SK-N-SH (cell line): Measurements from ENCODE around the gene MACROD1. TPM values are rescaled to one million over a fixed set of nuclear protein-coding genes. Genes with fewer than 3 reads are reported as not detected.
A peak's percentile ranks its signal among the peaks of the same experiment; 100 is the strongest.

ENCODE experiments used
- CTCF ChIA-PET: fragments of 300-600, 350-600 bp; formaldehyde crosslinking; extraction: SDS; loops from one replicate; lab custom pipeline; 2021; lab: Yijun Ruan, JAX
- POLR2A ChIA-PET: fragments of 350-600 bp; sonication (Branson Sonifier 250); formaldehyde crosslinking; extraction: SDS; loops from one replicate; lab custom pipeline; 2020; ENCODE audit warnings: antibody characterized with exemption, inconsistent platforms; lab: Yijun Ruan, JAX
- DNase-seq: peaks from one replicate; pipeline ENCODE4 v3.0.0; 2012
- H2AFZ ChIP-seq: fragments of 200-600 bp; sonication (generic); 2 replicates; pipeline ENCODE4 v1.8.1; 2016; ENCODE audit warnings: antibody characterized with exemption, mild to moderate bottlenecking, low read depth
- H3F3A ChIP-seq: fragments of 200-600 bp; sonication (generic); replicated peaks from 2 replicates; pipeline ENCODE3; 2016; ENCODE audit warnings: antibody characterized with exemption, mild to moderate bottlenecking; ENCODE audit not compliant: insufficient read depth
- H3K27ac ChIP-seq, 2 experiments: fragments of 200-500 bp in 1 of 2; fragments of 200-600 bp in 1 of 2; sonication (Bioruptor generic) in 1 of 2; sonication (generic), shearing (Covaris generic) in 1 of 2; 2 replicates each; pipeline versions ENCODE4 v1.5.1 to v1.6.1; 2014 to 2016; ENCODE audit warnings: low read depth in 2 of 2, inconsistent platforms in 1 of 2, low read length in 1 of 2, mild to moderate bottlenecking in 1 of 2, mixed read lengths in 1 of 2
- H3K27me3 ChIP-seq: fragments of 200-600 bp; sonication (generic), shearing (Covaris generic); 2 replicates; pipeline ENCODE4 v1.6.1; 2016; ENCODE audit warnings: mixed run types; ENCODE audit not compliant: insufficient read depth
- H3K36me3 ChIP-seq, 2 experiments: fragments of 200-500 bp in 1 of 2; fragments of 200-600 bp in 1 of 2; sonication (Bioruptor generic) in 1 of 2; sonication (generic) in 1 of 2; replicated peaks in 1 of 2; 2 replicates each; pipeline versions ENCODE3 to v1.5.1; 2014 to 2016; ENCODE audit warnings: low read length in 1 of 2, mild to moderate bottlenecking in 1 of 2; ENCODE audit not compliant: insufficient read depth in 2 of 2, control insufficient read depth in 1 of 2
- H3K4me1 ChIP-seq, 2 experiments: fragments of 200-500 bp in 1 of 2; fragments of 200-600 bp in 1 of 2; sonication (Bioruptor generic) in 1 of 2; sonication (generic), shearing (Covaris generic) in 1 of 2; 2 replicates each; pipeline versions ENCODE4 v1.5.1 to v1.6.1; 2014 to 2016; ENCODE audit warnings: low read depth in 1 of 2, low read length in 1 of 2, mixed run types in 1 of 2; ENCODE audit not compliant: insufficient read depth in 2 of 2, control insufficient read depth in 1 of 2
- H3K4me2 ChIP-seq: fragments of 200-600 bp; sonication (generic), shearing (Covaris generic); 2 replicates; pipeline ENCODE4 v1.6.1; 2017; ENCODE audit warnings: mixed run types
- H3K4me3 ChIP-seq, 2 experiments: fragments of 200-500 bp in 1 of 2; fragments of 200-600 bp in 1 of 2; sonication (Bioruptor generic) in 1 of 2; sonication (generic), shearing (Covaris generic) in 1 of 2; 2 replicates each; pipeline versions ENCODE4 v1.5.1 to v1.8.1; 2014 to 2016; ENCODE audit warnings: low read depth in 2 of 2, inconsistent platforms in 1 of 2, low read length in 1 of 2, mild to moderate bottlenecking in 1 of 2, mixed read lengths in 1 of 2, moderate library complexity in 1 of 2
- H3K79me2 ChIP-seq: fragments of 200-600 bp; sonication (generic); 2 replicates; pipeline ENCODE4 v1.8.1; 2017; ENCODE audit warnings: mild to moderate bottlenecking; ENCODE audit not compliant: insufficient read depth
- H3K9ac ChIP-seq: fragments of 200-600 bp; sonication (generic); 2 replicates; pipeline ENCODE4 v1.6.1; 2017; ENCODE audit warnings: mixed run types
- H3K9me2 ChIP-seq: fragments of 200-600 bp; sonication (generic); 2 replicates; pipeline ENCODE4 v1.6.1; 2017; ENCODE audit warnings: mixed run types
- H3K9me3 ChIP-seq: fragments of 200-600 bp; sonication (generic); 2 replicates; pipeline ENCODE4 v1.6.1; 2017; ENCODE audit warnings: mixed run types, mild to moderate bottlenecking, moderate library complexity
- H4K20me1 ChIP-seq: fragments of 200-600 bp; sonication (generic); 2 replicates; pipeline ENCODE4 v1.6.1; 2017; ENCODE audit warnings: mild to moderate bottlenecking, mixed run types; ENCODE audit not compliant: insufficient read depth
- CHD2 ChIP-seq: fragments of 150-350 bp; IDR thresholded peaks from 2 replicates; pipeline ENCODE4 v1.6.1; 2018; ENCODE audit warnings: low read length; ENCODE audit not compliant: partially characterized antibody
- ELF1 ChIP-seq: IDR thresholded peaks from 2 replicates; pipeline ENCODE4 v1.4.0; 2012
- EZH2phosphoT487 ChIP-seq: fragments of 200-600 bp; sonication (generic); IDR thresholded peaks from 2 replicates; pipeline ENCODE4 v1.6.1; 2017; ENCODE audit warnings: low read depth, mixed run types, mild to moderate bottlenecking, antibody characterized with exemption, moderate library complexity, borderline replicate concordance
- FOSL2 ChIP-seq: IDR thresholded peaks from 2 replicates; pipeline ENCODE4 v1.4.0; 2012; ENCODE audit warnings: low read depth, mild to moderate bottlenecking, moderate library complexity, borderline replicate concordance
- FOXJ3 ChIP-seq: sonication (generic); formaldehyde crosslinking; IDR thresholded peaks from 2 replicates; pipeline ENCODE4 v1.5.1; 2020; ENCODE audit warnings: mild to moderate bottlenecking, missing genetic modification reagents
- GABPA ChIP-seq: IDR thresholded peaks from 2 replicates; pipeline ENCODE4 v1.4.0; 2012; ENCODE audit warnings: low read depth, mild to moderate bottlenecking
- JUND ChIP-seq: IDR thresholded peaks from 2 replicates; pipeline ENCODE4 v1.4.0; 2012
- MXI1 ChIP-seq: IDR thresholded peaks from 2 replicates; pipeline ENCODE4 v1.6.1; 2012; ENCODE audit warnings: mild to moderate bottlenecking, low read depth, low read length, improper control_type of control experiment
- NFIC ChIP-seq: IDR thresholded peaks from 2 replicates; pipeline ENCODE4 v1.4.0; 2012; ENCODE audit warnings: borderline replicate concordance
- NRF1 ChIP-seq: IDR thresholded peaks from 2 replicates; pipeline ENCODE4 v1.6.1; 2012; ENCODE audit warnings: low read depth, mild to moderate bottlenecking, low read length
- POLR2AphosphoS5 ChIP-seq: IDR thresholded peaks from 2 replicates; pipeline ENCODE4 v1.6.1; 2012; ENCODE audit warnings: low read depth, low read length
- RAD21 ChIP-seq: IDR thresholded peaks from 2 replicates; pipeline ENCODE4 v1.6.1; 2012; ENCODE audit warnings: mild to moderate bottlenecking, low read length
- RCOR1 ChIP-seq: fragments of 150-350 bp; IDR thresholded peaks from 2 replicates; pipeline ENCODE4 v1.6.1; 2017; ENCODE audit warnings: antibody characterized with exemption, low read length
- REST ChIP-seq: IDR thresholded peaks from 2 replicates; pipeline ENCODE4 v1.6.1; 2012; ENCODE audit warnings: mild to moderate bottlenecking, low read depth, low read length, moderate library complexity
- SIN3A ChIP-seq: IDR thresholded peaks from 2 replicates; pipeline ENCODE4 v1.6.1; 2012; ENCODE audit warnings: low read depth, mild to moderate bottlenecking, low read length, moderate library complexity, borderline replicate concordance
- TAF1 ChIP-seq: IDR thresholded peaks from 2 replicates; pipeline ENCODE4 v1.6.1; 2012; ENCODE audit warnings: low read depth, mild to moderate bottlenecking, low read length, moderate library complexity, borderline replicate concordance
- USF1 ChIP-seq: IDR thresholded peaks from 2 replicates; pipeline ENCODE4 v1.4.0; 2012; ENCODE audit warnings: low read depth, borderline replicate concordance
- YY1 ChIP-seq: IDR thresholded peaks from 2 replicates; pipeline ENCODE4 v1.4.0; 2012; ENCODE audit warnings: low read depth, mild to moderate bottlenecking
- ZBTB33 ChIP-seq: IDR thresholded peaks from 2 replicates; pipeline ENCODE4 v1.4.0; 2012; ENCODE audit warnings: low read depth, borderline replicate concordance
- WGBS: methylation state at CpG from one replicate; pipeline ENCODE4 v1.1.6; 2017; ENCODE audit warnings: low lambda C conversion rate; 5-methylcytosine and 5-hydroxymethylcytosine counted together
- polyA plus RNA-seq, 3 experiments: library from polyadenylated mRNA; depleted of rRNA; stranded (reverse); fragments of >200 nt; gene quantifications; 2 replicates each; pipeline ENCODE4 v1.2.3, GENCODE V29; 2012

MACROD1 gene
- polyA plus RNA-seq, 1 of the 3 experiments (the other 2 are of a cell fraction) = 49.1 TPM

GRCh38 chr11:64183890-64184289 is 18.0 kb upstream of the MACROD1 start:
- Histone ChIP-seq H3K9ac (no peak overlapping the region), H3K9me3 (no peaks in the 10 kb centered on the region), H3K4me2 (peak overlapping the region; percentile 83), H3K9me2 (no peaks in the 10 kb centered on the region), H2AFZ (no peak overlapping the region), H3F3A (peaks cover 22% of the 10 kb centered on the region), H3K27ac (peak overlapping the region in 1 of 2 experiments; percentile 23; a peak in 1 of 4 replicates), H3K36me3 (peaks cover 0 to 6% of the 10 kb centered on the region in 2 experiments), H3K27me3 (no peaks in the 10 kb centered on the region), H3K4me3 (no peak overlapping the region), H4K20me1 (peaks cover 6% of the 10 kb centered on the region; the same call in 1 of the 2 replicates), H3K79me2 (peaks cover 39% of the 10 kb centered on the region), H3K4me1 (peaks cover 14 to 31% of the 10 kb centered on the region in 2 experiments; a peak in 3 of 4 replicates)
- ChIA-PET POLR2A (interaction anchor here (0.6 kb wide), 2 partner anchors 257 to 1303 kb away, joined by 3 read pairs; no protein-coding TSS in a partner anchor), CTCF (interaction anchor here (2.7 kb wide), 1 partner anchor 117 kb away, joined by 9 read pairs; no protein-coding TSS in a partner anchor)
- no peak for DNase-seq
- TF ChIP-seq MXI1 = no peak
- no peak for TF ChIP-seq POLR2AphosphoS5
- TF ChIP-seq RAD21 = no peak
- TF ChIP-seq GABPA = no peak
- TF ChIP-seq NFIC = no peak
- no peak for TF ChIP-seq FOSL2
- TF ChIP-seq EZH2phosphoT487 = no peak
- no peak for TF ChIP-seq YY1
- no peak for TF ChIP-seq REST
- TF ChIP-seq USF1 = no peak
- TF ChIP-seq NRF1 = no peak
- no peak for TF ChIP-seq CHD2
- TF ChIP-seq JUND = no peak
- TF ChIP-seq TAF1 = no peak
- no peak for TF ChIP-seq ZBTB33
- TF ChIP-seq SIN3A = no peak
- TF ChIP-seq ELF1 = no peak
- TF ChIP-seq RCOR1 = no peak
- no peak for TF ChIP-seq FOXJ3 (CRISPR knock-in tag)
- 93% methylated on average over 7 of the region's 7 CpGs for WGBS
